ENCODE data around the gene UBR4. TPM values are rescaled to one million over a fixed set of nuclear protein-coding genes. Genes with fewer than 3 reads are reported as not detected.

Gene UBR4
- total and polyA plus RNA-seq, 2 experiments from 2014 or later = 140 to 175 TPM

DNA sequence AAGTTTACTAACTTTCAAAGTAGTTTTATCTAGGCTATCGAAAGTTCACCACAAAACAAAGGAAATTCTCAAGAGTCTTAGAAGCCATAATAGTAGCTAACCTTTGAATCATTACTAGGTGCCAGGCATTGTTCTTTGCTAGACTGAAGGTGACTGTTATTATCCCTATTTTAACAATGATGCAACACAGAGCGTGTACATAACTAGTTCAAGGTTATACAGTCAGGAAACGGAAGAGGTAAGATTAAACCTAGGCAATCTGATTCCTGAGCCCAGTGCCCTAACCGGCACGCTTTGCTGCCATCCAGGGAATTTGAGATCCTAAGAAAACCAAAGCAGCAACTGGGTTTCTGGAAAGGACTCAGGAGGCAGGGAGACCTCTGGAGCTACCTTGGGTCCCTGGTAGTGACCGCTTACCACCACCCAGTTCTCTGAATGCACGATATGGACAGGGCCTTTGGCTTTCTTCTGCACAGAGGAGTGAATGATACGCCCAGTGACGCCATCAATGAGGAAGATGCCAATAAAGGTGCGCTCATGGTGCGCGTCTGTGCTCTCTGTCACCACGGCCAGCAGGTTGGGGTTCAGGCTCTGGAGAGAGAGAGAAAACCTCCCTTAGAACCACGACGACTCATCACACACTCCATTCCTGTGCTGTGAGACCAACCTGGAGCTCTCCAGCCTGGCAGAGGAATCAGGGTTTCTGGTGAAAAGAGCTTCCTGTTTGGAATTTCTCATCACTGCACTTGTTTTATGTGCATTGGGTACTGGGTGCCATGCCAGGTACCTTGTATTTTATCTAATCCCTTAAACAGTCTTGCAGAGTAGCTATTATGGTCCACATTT is 13.1 kb upstream of the UBR4 start:
- no peak for TF ChIP-seq EZH2 (IDR thresholded peaks at IDR 0.05; ENCODE audit: borderline replicate concordance)
- TF ChIP-seq EZH2phosphoT487 (IDR thresholded peaks at IDR 0.05; ENCODE audit: low read depth, severe bottlenecking, unreplicated experiment) = no peak
- TF ChIP-seq, protein P1, sequence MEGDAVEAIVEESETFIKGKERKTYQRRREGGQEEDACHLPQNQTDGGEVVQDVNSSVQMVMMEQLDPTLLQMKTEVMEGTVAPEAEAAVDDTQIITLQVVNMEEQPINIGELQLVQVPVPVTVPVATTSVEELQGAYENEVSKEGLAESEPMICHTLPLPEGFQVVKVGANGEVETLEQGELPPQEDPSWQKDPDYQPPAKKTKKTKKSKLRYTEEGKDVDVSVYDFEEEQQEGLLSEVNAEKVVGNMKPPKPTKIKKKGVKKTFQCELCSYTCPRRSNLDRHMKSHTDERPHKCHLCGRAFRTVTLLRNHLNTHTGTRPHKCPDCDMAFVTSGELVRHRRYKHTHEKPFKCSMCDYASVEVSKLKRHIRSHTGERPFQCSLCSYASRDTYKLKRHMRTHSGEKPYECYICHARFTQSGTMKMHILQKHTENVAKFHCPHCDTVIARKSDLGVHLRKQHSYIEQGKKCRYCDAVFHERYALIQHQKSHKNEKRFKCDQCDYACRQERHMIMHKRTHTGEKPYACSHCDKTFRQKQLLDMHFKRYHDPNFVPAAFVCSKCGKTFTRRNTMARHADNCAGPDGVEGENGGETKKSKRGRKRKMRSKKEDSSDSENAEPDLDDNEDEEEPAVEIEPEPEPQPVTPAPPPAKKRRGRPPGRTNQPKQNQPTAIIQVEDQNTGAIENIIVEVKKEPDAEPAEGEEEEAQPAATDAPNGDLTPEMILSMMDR (IDR thresholded peaks at IDR 0.05; ENCODE audit: poor library complexity) = no peak
- WGBS (ENCODE audit: low lambda C conversion rate, missing lambda C conversion rate) = 92% methylated on average over 15 of the region's 15 CpGs

GRCh38 chr1:19222573-19222972 is 12.5 kb upstream of the UBR4 start:
- no peaks in the 10 kb centered on the region for H3K36me3 ChIP-seq (replicated peaks; ENCODE audit: insufficient read depth, low read depth)
- 94% methylated on average over 11 of the region's 11 CpGs for WGBS (ENCODE audit: low lambda C conversion rate, missing lambda C conversion rate)

More for the DNA sequence above, 13.1 kb upstream of the UBR4 start:
- no peaks in the 10 kb centered on the region for H4K20me1 ChIP-seq (ENCODE audit: insufficient read depth, poor library complexity, severe bottlenecking)
- H3K79me2 ChIP-seq = peaks cover 2% of the 10 kb centered on the region
- no peaks in the 10 kb centered on the region for H3K36me3 ChIP-seq (replicated peaks; ENCODE audit: insufficient read depth, low read depth)
- H3K27ac ChIP-seq = no peak overlapping the region
- H3K27me3 ChIP-seq = no peaks in the 10 kb centered on the region
- H2AFZ ChIP-seq = no peak overlapping the region
- no peaks in the 10 kb centered on the region for H3K4me1 ChIP-seq (ENCODE audit: insufficient read depth)
- no peaks in the 10 kb centered on the region for H3K9me3 ChIP-seq (ENCODE audit: low read depth)
- no peak overlapping the region for H3K4me3 ChIP-seq
- H3K4me2 ChIP-seq = no peak overlapping the region
- DNase-seq (ENCODE audit: low spot score) = no peak
- no peaks in the 10 kb centered on the region for H3K9me2 ChIP-seq (replicated peaks; ENCODE audit: insufficient read depth)

GRCh38 chr1:19220991-19221390 is 10.9 kb upstream of the UBR4 start:
- Histone ChIP-seq H3K79me2 (peaks cover 7% of the 10 kb centered on the region), H3K27me3 (no peaks in the 10 kb centered on the region), H3K9me2 (replicated peaks; ENCODE audit: insufficient read depth) (no peaks in the 10 kb centered on the region), H3K4me2 (no peak overlapping the region), H3K4me3 (no peak overlapping the region), H2AFZ (no peak overlapping the region), H3K27ac (peak overlapping the region; percentile 34), H3K36me3 (replicated peaks; ENCODE audit: insufficient read depth, low read depth) (no peaks in the 10 kb centered on the region), H3K4me1 (ENCODE audit: insufficient read depth) (no peaks in the 10 kb centered on the region), H3K9me3 (ENCODE audit: low read depth) (no peaks in the 10 kb centered on the region), H4K20me1 (ENCODE audit: insufficient read depth, poor library complexity, severe bottlenecking) (no peaks in the 10 kb centered on the region)
- TF ChIP-seq, protein P1 (IDR thresholded peaks at IDR 0.05; ENCODE audit: poor library complexity) = no peak
- TF ChIP-seq EZH2 (IDR thresholded peaks at IDR 0.05; ENCODE audit: borderline replicate concordance) = no peak
- DNase-seq (ENCODE audit: low spot score) = no peak
- 86% methylated on average over 7 of the region's 7 CpGs for WGBS (ENCODE audit: low lambda C conversion rate, missing lambda C conversion rate)

More at GRCh38 chr1:19222573-19222972, 12.5 kb upstream of the UBR4 start:
- no peak overlapping the region for H2AFZ ChIP-seq
- no peaks in the 10 kb centered on the region for H3K27me3 ChIP-seq
- H4K20me1 ChIP-seq (ENCODE audit: insufficient read depth, poor library complexity, severe bottlenecking) = no peaks in the 10 kb centered on the region
- no peaks in the 10 kb centered on the region for H3K9me3 ChIP-seq (ENCODE audit: low read depth)
- no peaks in the 10 kb centered on the region for H3K4me1 ChIP-seq (ENCODE audit: insufficient read depth)
- H3K79me2 ChIP-seq = peaks cover 2% of the 10 kb centered on the region
- H3K9me2 ChIP-seq (replicated peaks; ENCODE audit: insufficient read depth) = no peaks in the 10 kb centered on the region
- no peak for TF ChIP-seq EZH2phosphoT487 (IDR thresholded peaks at IDR 0.05; ENCODE audit: low read depth, severe bottlenecking, unreplicated experiment)
- TF ChIP-seq, protein P1 (IDR thresholded peaks at IDR 0.05; ENCODE audit: poor library complexity) = no peak
- no peak for TF ChIP-seq EZH2 (IDR thresholded peaks at IDR 0.05; ENCODE audit: borderline replicate concordance)
- H3K4me2 ChIP-seq = no peak overlapping the region
- H3K4me3 ChIP-seq = no peak overlapping the region
- DNase-seq (ENCODE audit: low spot score) = no peak
- H3K27ac ChIP-seq = no peak overlapping the region
